ENCODE measurements around the gene CDH12. TPM values are rescaled to one million over a fixed set of nuclear protein-coding genes. Genes with fewer than 3 reads are reported as not detected.

Gene CDH12
- total RNA-seq, 1 experiment from 2014 or later = not detected

- Histone ChIP-seq H3K9ac (ENCODE audit: extremely low read depth, insufficient read length, low read length) (no peak overlapping the region), H4K91ac (ENCODE audit: insufficient read length, low read depth, low read length) (no peak overlapping the region), H3K9me3 (ENCODE audit: control insufficient read depth, low read depth, low read length) (no peaks in the 10 kb centered on the region), H3K4ac (ENCODE audit: low read depth, low read length) (no peak overlapping the region), H4K5ac (ENCODE audit: insufficient read length, low read depth, low read length) (no peak overlapping the region), H2BK20ac (ENCODE audit: low read depth, low read length, poor library complexity, severe bottlenecking) (no peak overlapping the region), H3K4me1 (ENCODE audit: insufficient read depth, low read length) (no peaks in the 10 kb centered on the region), H2BK5ac (ENCODE audit: insufficient read length, low read length) (no peak overlapping the region), H2BK15ac (ENCODE audit: low read depth, low read length) (no peak overlapping the region), H3K14ac (ENCODE audit: insufficient read depth, low read length) (no peak overlapping the region), H2BK120ac (ENCODE audit: low read depth, low read length, poor library complexity, severe bottlenecking) (no peak overlapping the region), H2AK5ac (ENCODE audit: insufficient read length, low read length) (no peak overlapping the region), H4K20me1 (ENCODE audit: control insufficient read depth, insufficient read depth, insufficient read length) (no peaks in the 10 kb centered on the region), H3K56ac (ENCODE audit: insufficient read length, low read depth, low read length) (no peak overlapping the region), H3K79me1 (ENCODE audit: insufficient read depth, low read depth, low read length, poor library complexity, severe bottlenecking) (no peaks in the 10 kb centered on the region), H3K4me2 (ENCODE audit: insufficient read depth, insufficient read length, low read length) (no peak overlapping the region), H3K27me3 (ENCODE audit: insufficient read depth, low read length) (no peaks in the 10 kb centered on the region), H3K23ac (ENCODE audit: insufficient read length, low read depth, low read length) (no peak overlapping the region), H3T11ph (ENCODE audit: low read length) (no peak overlapping the region), H4K8ac (replicated peaks; ENCODE audit: insufficient read length, low read depth, low read length) (no peak overlapping the region), H3K79me2 (ENCODE audit: insufficient read depth, low read length) (no peaks in the 10 kb centered on the region), H3K18ac (ENCODE audit: insufficient read length, low read depth, low read length) (no peak overlapping the region), H2AFZ (ENCODE audit: low read length) (no peak overlapping the region), H2BK12ac (ENCODE audit: insufficient read length, low read depth, low read length) (no peak overlapping the region), H3K27ac (ENCODE audit: insufficient read length, low read depth, low read length) (no peak overlapping the region), H3K23me2 (ENCODE audit: insufficient read length, low read depth, low read length, poor library complexity, severe bottlenecking) (no peaks in the 10 kb centered on the region)
- Mint-ChIP-seq H3K9me3 (no peaks in the 10 kb centered on the region), H3K36me3 (ENCODE audit: insufficient read depth in 1 of 3, low read depth in 3 of 3) (no peaks in the 10 kb centered on the region), H3K4me3 (no peak overlapping the region), H3K4me1 (no peaks in the 10 kb centered on the region), H3K27ac (no peak overlapping the region; a peak in 1 of 7 replicates), H3K27me3 (ENCODE audit: low read depth) (no peaks in the 10 kb centered on the region)
- WGBS (ENCODE audit: extremely low coverage, insufficient read length, low lambda C conversion rate) = no CpG with 5 or more reads among the region's 5 CpGs
- no peak for TF ChIP-seq CTCF (conservative IDR thresholded peaks at IDR 0.05)
- DNase-seq = no peak
Observed at GRCh38 chr5:22102823-22103359, 750.3 kb downstream of the CDH12 start.
